ENCODE results near the gene LAMP2.
A peak's percentile ranks its signal among the peaks of the same experiment; 100 is the strongest.
"Not testable (repeated sequence)": the region's sequence is repeated elsewhere in the genome, so short reads cannot be mapped to it uniquely, and the experiment has no call there.

Gene LAMP2

DNA sequence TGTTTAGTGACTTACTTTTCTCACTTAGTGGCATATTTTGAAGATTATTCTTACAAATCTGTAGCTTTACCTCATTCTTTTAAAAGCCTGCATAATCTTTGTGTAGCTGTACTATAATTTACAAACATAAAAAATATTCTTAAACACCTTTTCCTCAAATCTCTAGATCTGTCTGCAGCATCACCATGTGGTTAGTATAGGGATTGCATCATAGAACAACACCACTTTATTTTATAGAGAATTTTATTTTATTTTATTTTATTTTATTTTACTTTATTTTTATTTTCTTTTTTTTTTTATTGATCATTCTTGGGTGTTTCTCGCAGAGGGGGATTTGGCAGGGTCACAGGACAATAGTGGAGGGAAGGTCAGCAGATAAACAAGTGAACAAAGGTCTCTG, 6.4 kb upstream of the LAMP2 start:
- DNase-seq (ENCODE audit: low spot score), result peak; percentile 28
- in situ Hi-C loops (cut with MboI; ENCODE audit: low pct_unique_long_range_greater_than_20kb, low sequenced_read_pairs, unreplicated experiment), result not testable (repeated sequence)
- peak; percentile 54 for TF ChIP-seq CTCF (IDR thresholded peaks at IDR 0.05; ENCODE audit: extremely low read depth, insufficient read depth, missing control alignments)

DNA sequence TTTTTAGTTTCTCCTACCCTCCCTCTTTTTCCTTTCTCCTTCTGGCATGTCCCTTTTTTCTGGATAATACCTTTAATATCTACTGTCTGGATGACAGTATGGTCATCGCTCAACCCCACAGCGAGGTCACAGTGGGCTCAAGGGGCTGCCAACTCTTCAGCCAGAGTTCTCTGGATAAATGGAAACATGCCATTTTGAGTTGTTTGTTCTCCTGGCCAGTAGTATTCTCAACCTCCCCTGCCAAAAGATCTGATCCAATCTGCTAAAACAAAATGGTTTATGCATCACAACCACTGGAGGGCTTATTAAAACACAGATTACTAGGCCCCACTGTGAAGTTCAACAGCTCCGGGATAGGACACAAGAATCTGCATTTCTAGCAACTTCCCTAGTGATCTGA, 5.0 kb upstream of the LAMP2 start:
- in situ Hi-C loops (cut with MboI; ENCODE audit: low pct_unique_long_range_greater_than_20kb, low sequenced_read_pairs, unreplicated experiment), result no loop called here
- DNase-seq (ENCODE audit: low spot score), result no peak
- no peak for TF ChIP-seq CTCF (IDR thresholded peaks at IDR 0.05; ENCODE audit: extremely low read depth, insufficient read depth, missing control alignments)

- in situ Hi-C loops (cut with MboI; ENCODE audit: low pct_unique_long_range_greater_than_20kb, low sequenced_read_pairs, unreplicated experiment); DNase-seq (ENCODE audit: low spot score): not testable (repeated sequence)
These were observed 561 bp upstream of the LAMP2 start for GRCh38 chrX:120469657-120470056.

GRCh38 chrX:120468479-120468824, 644 bp downstream of the LAMP2 start:
- no peak for DNase-seq (ENCODE audit: low spot score)
- TF ChIP-seq CTCF (IDR thresholded peaks at IDR 0.05; ENCODE audit: extremely low read depth, insufficient read depth, missing control alignments), result no peak
- in situ Hi-C loops (cut with MboI; ENCODE audit: low pct_unique_long_range_greater_than_20kb, low sequenced_read_pairs, unreplicated experiment), result no loop called here

GRCh38 chrX:120468071-120468470, 1.0 kb downstream of the LAMP2 start:
- in situ Hi-C loops (cut with MboI; ENCODE audit: low pct_unique_long_range_greater_than_20kb, low sequenced_read_pairs, unreplicated experiment), result no loop called here
- no peak for TF ChIP-seq CTCF (IDR thresholded peaks at IDR 0.05; ENCODE audit: extremely low read depth, insufficient read depth, missing control alignments)
- peak; percentile 32 for DNase-seq (ENCODE audit: low spot score)

DNA sequence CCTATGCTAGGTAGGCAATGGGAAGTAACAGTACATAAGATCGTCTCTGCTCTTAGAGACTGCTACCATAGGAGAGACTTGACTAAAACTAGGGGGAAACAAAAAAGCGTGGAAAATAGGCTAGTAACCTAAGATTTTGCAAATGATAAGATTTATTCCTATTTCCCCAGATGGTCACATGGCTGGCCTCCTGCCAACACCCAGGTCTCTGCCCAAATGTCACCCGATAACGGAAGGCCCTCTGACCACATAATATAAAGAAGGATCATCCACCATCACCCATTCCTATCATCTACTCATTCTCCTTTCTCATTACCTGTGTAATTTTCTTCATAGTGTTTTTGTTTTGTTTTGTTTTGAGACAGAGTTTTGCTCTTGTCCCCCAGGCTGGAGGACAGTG, 4.7 kb downstream of the LAMP2 start:
- in situ Hi-C loops (cut with MboI; ENCODE audit: low pct_unique_long_range_greater_than_20kb, low sequenced_read_pairs, unreplicated experiment), result no loop called here
- DNase-seq (ENCODE audit: low spot score), result no peak
- TF ChIP-seq CTCF (IDR thresholded peaks at IDR 0.05; ENCODE audit: extremely low read depth, insufficient read depth, missing control alignments), result no peak

GRCh38 chrX:120463241-120463640, 5.9 kb downstream of the LAMP2 start:
- in situ Hi-C loops (cut with MboI; ENCODE audit: low pct_unique_long_range_greater_than_20kb, low sequenced_read_pairs, unreplicated experiment), result no loop called here
- no peak for TF ChIP-seq CTCF (IDR thresholded peaks at IDR 0.05; ENCODE audit: extremely low read depth, insufficient read depth, missing control alignments)
- no peak for DNase-seq (ENCODE audit: low spot score)

Data from GM13977 (cell line).